Astrocyte of the spinal cord (primary cell): ENCODE measurements around the gene EREG.

ENCODE experiments used
- DNase-seq: peaks from one replicate; pipeline ENCODE4 v3.0.0; 2011; ENCODE audit warnings: low read depth, low spot score
- H3K4me3 ChIP-seq: 2 replicates; pipeline ENCODE4 v1.5.1; 2011; ENCODE audit warnings: low read depth, mild to moderate bottlenecking, low read length, moderate library complexity
- CTCF ChIP-seq: IDR thresholded peaks from 2 replicates; pipeline ENCODE4 v1.5.1; 2012; ENCODE audit warnings: low read depth, mild to moderate bottlenecking, low read length, inconsistent platforms
- in situ Hi-C: cut with HindIII; loops from 2 replicates; pipeline ENCODE4 v1.10.0; 2017; ENCODE audit warnings: low sequenced_read_pairs

EREG gene

DNA sequence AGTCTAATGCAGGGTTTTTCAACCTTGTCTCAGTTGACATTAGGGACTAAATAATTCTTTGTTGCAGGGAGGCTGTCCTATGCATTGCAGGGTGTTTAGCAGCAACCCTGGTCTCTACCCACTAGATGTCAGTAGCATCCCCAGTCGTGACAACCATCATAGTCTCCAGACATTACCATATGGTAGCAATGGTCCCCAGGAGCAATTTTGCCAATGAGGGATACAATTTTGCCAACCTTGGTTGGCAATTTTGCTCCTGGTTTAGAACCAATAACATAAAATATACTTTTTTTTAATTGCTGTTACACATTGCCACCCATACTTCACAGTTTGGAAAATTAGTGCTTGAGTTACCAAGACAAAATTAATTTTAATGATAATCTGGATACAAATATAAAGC is 6.0 kb downstream of the EREG start:
- TF ChIP-seq CTCF = peak; percentile 89
- in situ Hi-C loops = no loop called here
- DNase-seq = peak; percentile 58
- no peak overlapping the region for H3K4me3 ChIP-seq

- no peak overlapping the region for H3K4me3 ChIP-seq
- TF ChIP-seq CTCF = no peak
- no peak for DNase-seq
- in situ Hi-C loops = no loop called here
These were observed 9.2 kb downstream of the EREG start for GRCh38 chr4:74374128-74374527.

- DNase-seq = peak; percentile 65
- H3K4me3 ChIP-seq = no peak overlapping the region
- no peak for TF ChIP-seq CTCF
- in situ Hi-C loops = no loop called here
These were observed 9.8 kb downstream of the EREG start for GRCh38 chr4:74374561-74375327.

DNA sequence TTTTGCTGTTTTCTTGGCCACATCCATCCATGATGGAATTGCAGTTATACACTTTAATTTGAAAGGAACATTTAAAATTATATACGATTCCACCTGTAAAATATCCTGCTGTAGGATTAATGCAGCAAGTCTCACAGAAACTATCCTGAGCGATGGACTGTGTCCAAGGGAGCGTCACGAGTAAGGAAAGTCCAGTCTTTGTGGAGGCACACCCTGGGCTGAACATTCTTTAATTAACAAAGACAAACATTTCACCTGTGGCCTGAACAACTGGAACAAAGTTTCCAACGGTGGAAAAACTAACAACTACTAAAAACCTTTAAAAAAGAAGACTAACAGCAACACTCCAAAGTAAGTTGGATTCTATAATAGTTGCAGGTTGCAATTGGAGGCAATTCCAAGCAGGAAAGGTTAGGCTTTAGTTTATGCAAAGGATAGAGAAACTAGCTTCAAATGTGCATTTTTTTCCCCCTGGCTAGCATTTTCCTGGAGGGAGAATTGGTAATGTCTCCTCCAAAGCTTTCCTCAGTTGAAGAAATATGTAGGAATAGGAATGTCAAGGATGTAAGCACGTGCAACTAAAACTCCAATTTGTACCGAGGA is 11.0 kb downstream of the EREG start:
- H3K4me3 ChIP-seq = no peak overlapping the region
- DNase-seq = no peak
- in situ Hi-C loops = no loop called here
- no peak for TF ChIP-seq CTCF

DNA sequence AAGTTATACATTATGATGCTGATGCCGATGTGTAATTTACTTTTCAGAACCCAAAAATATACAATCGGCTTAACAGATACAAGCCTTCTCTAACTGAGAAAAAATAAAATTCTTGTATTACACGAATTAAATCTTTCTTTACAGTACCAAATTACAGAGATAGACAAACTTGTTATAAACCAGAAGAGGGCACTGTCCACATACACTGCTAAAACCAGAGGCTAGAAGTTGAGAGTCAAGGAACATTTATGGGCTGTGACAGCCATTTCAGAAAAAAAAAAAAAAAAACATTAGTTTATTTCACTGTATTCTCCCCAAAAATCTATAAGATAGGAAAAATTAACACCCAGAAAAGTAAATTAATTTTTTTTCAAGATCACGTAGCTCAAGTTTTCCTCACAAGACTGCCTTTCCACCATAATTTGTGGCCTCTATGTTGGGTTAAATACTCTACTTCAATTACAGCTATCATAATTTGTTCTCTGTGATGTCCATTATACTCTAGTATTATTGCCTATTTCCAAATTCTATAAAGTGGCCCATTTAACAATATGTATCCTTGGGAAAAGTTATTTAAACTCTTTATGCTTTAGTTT is 12.0 kb downstream of the EREG start:
- in situ Hi-C loops = no loop called here
- TF ChIP-seq CTCF = peak; percentile 59
- peak; percentile 76 for DNase-seq
- no peak overlapping the region for H3K4me3 ChIP-seq

GRCh38 chr4:74377714-74378113 is 12.8 kb downstream of the EREG start:
- in situ Hi-C loops = no loop called here
- DNase-seq = no peak
- no peak for TF ChIP-seq CTCF
- no peak overlapping the region for H3K4me3 ChIP-seq
